Spleen (tissue), 7 donors: ENCODE data around the gene CATSPER2.
"Not testable (repeated sequence)": the region's sequence is repeated elsewhere in the genome, so short reads cannot be mapped to it uniquely, and the experiment has no call there.

Experiments
- POLR2A ChIP-seq, 3 donors: fragments of 450-650 bp; IDR thresholded peaks; one replicate each; pipeline ENCODE4 v1.5.1; 2017; ENCODE audit warnings: antibody characterized with exemption in 3 of 3, mild to moderate bottlenecking in 1 of 3
- TF ChIP-seq, protein P1 (sequence below), 11 experiments: fragments of 200-600 bp in 7 of 11; fragments of 450-650 bp in 4 of 11; sonication (generic) in 4 of 11; IDR thresholded peaks in 8 of 11; conservative IDR thresholded peaks in 3 of 11; 1 replicate in 7 of 11; 2 replicates in 4 of 11; pipeline versions ENCODE4 v1.4.0 to v1.8.0; 2016 to 2021; ENCODE audit warnings: antibody characterized with exemption in 11 of 11, inconsistent platforms in 4 of 11, mild to moderate bottlenecking in 1 of 11
- donor health status: DM: no; HTN: no; CAD: no; lungs with moderate emphysema.
- donor health status: DM: no; HTN: no; CAD: no.
- donor health status: DM: no; HTN: no; CAD: no.

DNA sequence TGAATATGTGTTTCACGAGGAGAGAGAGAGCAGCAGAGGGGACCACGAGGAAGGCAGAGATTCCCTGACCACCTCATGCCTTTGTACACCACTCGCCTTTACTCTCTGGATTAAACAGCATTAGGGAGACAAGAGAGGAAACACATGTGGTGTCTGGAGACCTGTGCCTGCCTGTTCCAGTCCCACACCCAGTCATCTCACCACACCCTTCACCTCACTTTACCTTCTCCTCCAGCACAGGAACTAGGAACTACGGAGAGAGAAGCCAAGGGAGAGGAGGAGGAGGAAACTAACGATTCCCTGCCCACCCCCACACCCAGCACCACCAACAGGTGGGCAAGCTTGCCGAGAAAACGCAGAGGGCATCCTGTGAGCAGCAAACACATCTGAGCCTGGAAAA lies 44.0 kb upstream of the CATSPER2 start:
- not testable (repeated sequence) for TF ChIP-seq POLR2A (IDR thresholded peaks at IDR 0.05)
- TF ChIP-seq, protein P1, sequence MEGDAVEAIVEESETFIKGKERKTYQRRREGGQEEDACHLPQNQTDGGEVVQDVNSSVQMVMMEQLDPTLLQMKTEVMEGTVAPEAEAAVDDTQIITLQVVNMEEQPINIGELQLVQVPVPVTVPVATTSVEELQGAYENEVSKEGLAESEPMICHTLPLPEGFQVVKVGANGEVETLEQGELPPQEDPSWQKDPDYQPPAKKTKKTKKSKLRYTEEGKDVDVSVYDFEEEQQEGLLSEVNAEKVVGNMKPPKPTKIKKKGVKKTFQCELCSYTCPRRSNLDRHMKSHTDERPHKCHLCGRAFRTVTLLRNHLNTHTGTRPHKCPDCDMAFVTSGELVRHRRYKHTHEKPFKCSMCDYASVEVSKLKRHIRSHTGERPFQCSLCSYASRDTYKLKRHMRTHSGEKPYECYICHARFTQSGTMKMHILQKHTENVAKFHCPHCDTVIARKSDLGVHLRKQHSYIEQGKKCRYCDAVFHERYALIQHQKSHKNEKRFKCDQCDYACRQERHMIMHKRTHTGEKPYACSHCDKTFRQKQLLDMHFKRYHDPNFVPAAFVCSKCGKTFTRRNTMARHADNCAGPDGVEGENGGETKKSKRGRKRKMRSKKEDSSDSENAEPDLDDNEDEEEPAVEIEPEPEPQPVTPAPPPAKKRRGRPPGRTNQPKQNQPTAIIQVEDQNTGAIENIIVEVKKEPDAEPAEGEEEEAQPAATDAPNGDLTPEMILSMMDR (IDR thresholded peaks at IDR 0.05 in 8 of 11, conservative IDR thresholded peaks at IDR 0.05 in 3 of 11), result not testable (repeated sequence)
